SK-N-SH (cell line): ENCODE results near the gene PCDHB1.

Experiments
- CTCF ChIP-seq: fragments of 200-600 bp; sonication (generic); IDR thresholded peaks from 2 replicates; pipeline ENCODE4 v1.6.1; 2017; ENCODE audit warnings: antibody characterized with exemption, mild to moderate bottlenecking, moderate library complexity
- FOSL2 ChIP-seq: IDR thresholded peaks from 2 replicates; pipeline ENCODE4 v1.4.0; 2012; ENCODE audit warnings: low read depth, mild to moderate bottlenecking, moderate library complexity, borderline replicate concordance
- FOXM1 ChIP-seq: IDR thresholded peaks from 2 replicates; pipeline ENCODE4 v1.4.0; 2012; ENCODE audit warnings: low read depth, mild to moderate bottlenecking
- GABPA ChIP-seq: IDR thresholded peaks from 2 replicates; pipeline ENCODE4 v1.4.0; 2012; ENCODE audit warnings: low read depth, mild to moderate bottlenecking
- JUND ChIP-seq: IDR thresholded peaks from 2 replicates; pipeline ENCODE4 v1.4.0; 2012
- MAX ChIP-seq: IDR thresholded peaks from 2 replicates; pipeline ENCODE4 v1.4.0; 2012; ENCODE audit warnings: low read depth
- POLR2AphosphoS5 ChIP-seq: IDR thresholded peaks from 2 replicates; pipeline ENCODE4 v1.6.1; 2012; ENCODE audit warnings: low read depth, low read length
- REST ChIP-seq: IDR thresholded peaks from 2 replicates; pipeline ENCODE4 v1.6.1; 2012; ENCODE audit warnings: mild to moderate bottlenecking, low read depth, low read length, moderate library complexity
- RXRA ChIP-seq: IDR thresholded peaks from 2 replicates; pipeline ENCODE4 v1.4.0; 2012; ENCODE audit warnings: low read depth, mild to moderate bottlenecking, borderline replicate concordance
- SIN3A ChIP-seq: IDR thresholded peaks from 2 replicates; pipeline ENCODE4 v1.6.1; 2012; ENCODE audit warnings: low read depth, mild to moderate bottlenecking, low read length, moderate library complexity, borderline replicate concordance
- TCF12 ChIP-seq: IDR thresholded peaks from 2 replicates; pipeline ENCODE4 v1.4.0; 2012
- USF1 ChIP-seq: IDR thresholded peaks from 2 replicates; pipeline ENCODE4 v1.4.0; 2012; ENCODE audit warnings: low read depth, borderline replicate concordance

- TF ChIP-seq FOSL2 (no peak), SIN3A (no peak), CTCF (no peak), FOXM1 (no peak), REST (no peak), GABPA (no peak), USF1 (no peak), RXRA (no peak), POLR2AphosphoS5 (no peak), MAX (no peak), TCF12 (no peak), JUND (no peak)
These were observed 20.2 kb upstream of the PCDHB1 start for GRCh38 chr5:141031006-141031405.
